Muscle of back (tissue), 11 donors: ENCODE results near the gene CARD14. TPM values are rescaled to one million over a fixed set of nuclear protein-coding genes. Genes with fewer than 3 reads are reported as not detected.
"Not testable (repeated sequence)": the region's sequence is repeated elsewhere in the genome, so short reads cannot be mapped to it uniquely, and the experiment has no call there.

ENCODE experiments used
- DNase-seq, 3 donors: peaks; one replicate each; pipeline versions ENCODE4 v3.0.0 to v3.0.0-alpha.2; 2013
- polyA plus RNA-seq, 10 donors: library from polyadenylated mRNA; unstranded; fragments of 120-200 nt; gene quantifications; one replicate each; pipeline ENCODE4 v1.2.1, GENCODE V29; 2013; ENCODE audit not compliant: insufficient read length in 10 of 10

The CARD14 gene
- polyA plus RNA-seq, 10 donors, result 0.28 to 0.94 (median 0.71) TPM

- DNase-seq, result no peak
Observed at GRCh38 chr17:80248894-80249710, 79.3 kb downstream of the CARD14 start.

- no peak for DNase-seq
Observed at GRCh38 chr17:80251966-80252365, 82.1 kb downstream of the CARD14 start.

GRCh38 chr17:80252871-80253270 lies 83.0 kb downstream of the CARD14 start:
- DNase-seq, result no peak

- no peak for DNase-seq
Observed at GRCh38 chr17:80253631-80254395, 84.0 kb downstream of the CARD14 start.

GRCh38 chr17:80254396-80255251 lies 84.8 kb downstream of the CARD14 start:
- peak in 1 of 3 donors; percentile 85 for DNase-seq

- DNase-seq, result no peak
Observed at GRCh38 chr17:80256034-80256350, 86.2 kb downstream of the CARD14 start.

GRCh38 chr17:80257716-80258213 lies 87.9 kb downstream of the CARD14 start:
- no peak for DNase-seq

GRCh38 chr17:80258296-80258695 lies 88.5 kb downstream of the CARD14 start:
- DNase-seq, result not testable (repeated sequence)

Other genes starting within 250 kb of the CARD14 start
- 10 to 100 TPM; 25.0 to 38.9 (median 29.8) TPM for gene TBC1D16, start 134.2 kb upstream of the CARD14 start, polyA plus RNA-seq
- 1 to 10 TPM; 2.7 to 8.6 (median 4.2) TPM for gene CCDC40, start 133.4 kb upstream of the CARD14 start, polyA plus RNA-seq
- gene GAA, start 68.4 kb upstream of the CARD14 start, polyA plus RNA-seq, result 10 to 100 TPM; 17.6 to 42.7 (median 23.1) TPM
- gene EIF4A3, start 22.9 kb upstream of the CARD14 start, polyA plus RNA-seq, result 10 to 100 TPM; 56.9 to 87.8 (median 68.4) TPM
- 10 to 100 TPM; 16.1 to 22.9 (median 17.7) TPM for gene SGSH, start 50.3 kb downstream of the CARD14 start, polyA plus RNA-seq
- gene SLC26A11, start 50.4 kb downstream of the CARD14 start, polyA plus RNA-seq, result 10 to 100 TPM in 2 of 10 donors, 1 to 10 TPM in 8; 7.3 to 12.6 (median 9.2) TPM
- gene RNF213, start 90.8 kb downstream of the CARD14 start, polyA plus RNA-seq, result 10 to 100 TPM; 23.7 to 58.7 (median 36.2) TPM
- 10 to 100 TPM; 15.1 to 22.0 (median 16.1) TPM for gene ENDOV, start 245.1 kb downstream of the CARD14 start, polyA plus RNA-seq